NT2/D1 (cell line): ENCODE data around the gene COL1A2.

Experiments used
- SUZ12 ChIP-seq: IDR thresholded peaks from 2 replicates; pipeline ENCODE4 v1.6.1; 2011; ENCODE audit not compliant: insufficient read length, insufficient read depth; ENCODE audit errors: extremely low read depth
- YY1 ChIP-seq: IDR thresholded peaks from 2 replicates; pipeline ENCODE4 v1.6.1; 2011; ENCODE audit not compliant: insufficient read length, insufficient read depth
- ZNF274 ChIP-seq: IDR thresholded peaks from 2 replicates; pipeline ENCODE4 v1.6.1; 2011; ENCODE audit warnings: mild to moderate bottlenecking, low read depth, low read length

DNA sequence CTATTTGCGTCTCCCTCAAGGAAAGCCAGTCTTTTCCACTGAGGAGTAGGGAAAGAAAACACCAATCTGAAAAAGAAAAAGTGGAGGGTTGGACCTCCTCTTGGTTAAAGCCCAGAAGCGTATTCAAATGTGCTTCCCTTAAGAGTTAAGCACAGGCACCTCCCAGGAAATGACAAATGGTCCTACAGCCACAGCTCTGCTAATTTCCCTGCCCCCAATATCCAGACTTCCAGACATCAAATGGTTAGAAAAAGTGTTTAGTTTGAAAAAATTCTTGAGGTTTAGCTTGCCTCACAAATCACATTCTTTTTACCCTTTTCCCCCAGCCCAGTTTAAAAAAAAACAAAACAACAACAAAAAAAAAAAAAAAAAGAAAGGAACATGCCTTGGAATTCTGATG lies 19.0 kb upstream of the COL1A2 start:
- TF ChIP-seq SUZ12 = no peak
- TF ChIP-seq ZNF274 = no peak
- no peak for TF ChIP-seq YY1
